Fibroblast of the aortic adventitia (primary cell): ENCODE measurements around the gene LMNTD2. TPM values are rescaled to one million over a fixed set of nuclear protein-coding genes. Genes with fewer than 3 reads are reported as not detected.

Experiments
- DNase-seq: peaks from one replicate; pipeline ENCODE4 v3.0.0-alpha.2; 2010; ENCODE audit warnings: low read depth
- H3K4me3 ChIP-seq: 2 replicates; pipeline ENCODE4 v1.5.1; 2011; ENCODE audit warnings: low read depth, mild to moderate bottlenecking, control low read depth, low read length, moderate library complexity
- CTCF ChIP-seq: IDR thresholded peaks from 2 replicates; pipeline ENCODE4 v1.5.1; 2011; ENCODE audit warnings: mild to moderate bottlenecking, low read length, control low read depth, inconsistent platforms; ENCODE audit not compliant: insufficient read depth
- total RNA-seq: library from RNA; depleted of rRNA; stranded (reverse); fragments of >200 nt; gene quantifications from 2 replicates; pipeline ENCODE4 v1.2.3, GENCODE V29; 2012; ENCODE audit warnings: low replicate concordance

LMNTD2 gene
- total RNA-seq, 1 donor: 0.36 TPM

- no peak for DNase-seq
- no peak overlapping the region for H3K4me3 ChIP-seq
- TF ChIP-seq CTCF: no peak
Observed at GRCh38 chr11:551131-551530, 9.4 kb downstream of the LMNTD2 start.

GRCh38 chr11:550746-551085 is 9.8 kb downstream of the LMNTD2 start:
- TF ChIP-seq CTCF: no peak
- no peak for DNase-seq
- no peak overlapping the region for H3K4me3 ChIP-seq

- no peak for DNase-seq
- TF ChIP-seq CTCF: no peak
- no peak overlapping the region for H3K4me3 ChIP-seq
Observed at GRCh38 chr11:550021-550745, 10.4 kb downstream of the LMNTD2 start.

GRCh38 chr11:548700-549603 is 11.6 kb downstream of the LMNTD2 start:
- no peak overlapping the region for H3K4me3 ChIP-seq
- DNase-seq: no peak

GRCh38 chr11:545171-545570 is 15.4 kb downstream of the LMNTD2 start:
- TF ChIP-seq CTCF: no peak
- no peak overlapping the region for H3K4me3 ChIP-seq
- no peak for DNase-seq

More at GRCh38 chr11:548700-549603, 11.6 kb downstream of the LMNTD2 start:
- no peak for TF ChIP-seq CTCF

- TF ChIP-seq CTCF: no peak
- H3K4me3 ChIP-seq: no peak overlapping the region
- DNase-seq: no peak
Observed at GRCh38 chr11:544817-545166, 15.7 kb downstream of the LMNTD2 start.
